ENCODE results near the gene CCDC112.

Gene CCDC112

DNA sequence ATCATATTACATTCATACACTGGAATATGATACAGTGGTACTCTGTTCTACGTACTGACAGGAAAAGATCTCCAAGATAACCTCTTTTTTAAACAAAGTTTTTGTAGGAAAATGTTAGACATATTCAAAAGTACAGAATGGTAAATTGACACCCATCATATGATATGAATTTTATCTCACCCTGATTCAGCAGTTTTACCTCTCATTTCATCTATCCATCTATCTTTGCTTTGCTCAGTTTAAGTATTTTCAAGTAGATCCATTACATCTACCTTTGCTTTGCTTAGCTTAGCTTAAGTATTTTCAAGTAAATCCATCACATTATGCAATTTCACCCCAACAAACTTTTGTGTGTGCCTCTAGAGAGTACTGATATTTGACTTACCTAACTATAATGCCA is 14.3 kb downstream of the CCDC112 start:
- Histone ChIP-seq H3K79me2 (ENCODE audit: insufficient read depth, low read length) (no peaks in the 10 kb centered on the region), H4K20me1 (ENCODE audit: insufficient read depth, low read length) (no peaks in the 10 kb centered on the region), H3K4me1 (ENCODE audit: insufficient read depth, low read length, severe bottlenecking) (no peaks in the 10 kb centered on the region), H3K9me3 (ENCODE audit: low read length) (no peaks in the 10 kb centered on the region), H3F3A (ENCODE audit: insufficient read depth, low read length) (no peaks in the 10 kb centered on the region), H3K4me2 (ENCODE audit: low read length) (no peak overlapping the region), H2AFZ (ENCODE audit: low read length) (no peak overlapping the region), H3K9ac (ENCODE audit: low read length) (no peak overlapping the region), H3K36me3 (ENCODE audit: insufficient read depth, low read length) (no peaks in the 10 kb centered on the region), H3K9me2 (ENCODE audit: low read depth, low read length) (no peaks in the 10 kb centered on the region), H3K4me3 (ENCODE audit: low read depth, low read length, poor library complexity, severe bottlenecking) (no peak overlapping the region), H3K27ac (ENCODE audit: low read depth, low read length, poor library complexity, severe bottlenecking) (no peak overlapping the region), H3K27me3 (ENCODE audit: insufficient read depth, low read length) (no peaks in the 10 kb centered on the region)
- TF ChIP-seq, protein P1, sequence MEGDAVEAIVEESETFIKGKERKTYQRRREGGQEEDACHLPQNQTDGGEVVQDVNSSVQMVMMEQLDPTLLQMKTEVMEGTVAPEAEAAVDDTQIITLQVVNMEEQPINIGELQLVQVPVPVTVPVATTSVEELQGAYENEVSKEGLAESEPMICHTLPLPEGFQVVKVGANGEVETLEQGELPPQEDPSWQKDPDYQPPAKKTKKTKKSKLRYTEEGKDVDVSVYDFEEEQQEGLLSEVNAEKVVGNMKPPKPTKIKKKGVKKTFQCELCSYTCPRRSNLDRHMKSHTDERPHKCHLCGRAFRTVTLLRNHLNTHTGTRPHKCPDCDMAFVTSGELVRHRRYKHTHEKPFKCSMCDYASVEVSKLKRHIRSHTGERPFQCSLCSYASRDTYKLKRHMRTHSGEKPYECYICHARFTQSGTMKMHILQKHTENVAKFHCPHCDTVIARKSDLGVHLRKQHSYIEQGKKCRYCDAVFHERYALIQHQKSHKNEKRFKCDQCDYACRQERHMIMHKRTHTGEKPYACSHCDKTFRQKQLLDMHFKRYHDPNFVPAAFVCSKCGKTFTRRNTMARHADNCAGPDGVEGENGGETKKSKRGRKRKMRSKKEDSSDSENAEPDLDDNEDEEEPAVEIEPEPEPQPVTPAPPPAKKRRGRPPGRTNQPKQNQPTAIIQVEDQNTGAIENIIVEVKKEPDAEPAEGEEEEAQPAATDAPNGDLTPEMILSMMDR (IDR thresholded peaks at IDR 0.05; ENCODE audit: low read length) = no peak
- no peak for TF ChIP-seq EZH2 (IDR thresholded peaks at IDR 0.05; ENCODE audit: borderline replicate concordance, low read length)

DNA sequence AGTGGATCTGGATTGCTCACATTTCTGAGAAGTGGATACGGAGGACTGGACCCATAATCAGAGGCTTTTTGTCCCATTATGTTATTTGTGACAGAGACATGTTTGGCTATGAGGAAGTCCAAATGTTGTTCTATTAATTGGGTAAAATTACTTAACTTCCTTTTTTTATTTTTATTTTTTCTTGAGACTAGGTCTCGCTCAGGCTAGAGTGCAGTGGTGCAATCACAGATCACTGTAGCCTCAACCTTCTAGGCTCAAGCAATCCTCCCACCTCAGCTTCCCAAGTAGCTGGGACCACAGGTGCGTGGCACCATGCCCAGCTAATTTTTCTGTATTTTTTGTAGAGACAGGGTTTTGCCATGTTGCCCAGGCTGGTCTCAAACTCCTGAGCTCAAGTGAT is 21.9 kb downstream of the CCDC112 start:
- Histone ChIP-seq H4K20me1 (ENCODE audit: insufficient read depth, low read length) (no peaks in the 10 kb centered on the region), H3K4me2 (ENCODE audit: low read length) (no peak overlapping the region), H2AFZ (ENCODE audit: low read length) (no peak overlapping the region), H3K4me1 (ENCODE audit: insufficient read depth, low read length, severe bottlenecking) (peaks cover 25% of the 10 kb centered on the region), H3K27me3 (ENCODE audit: insufficient read depth, low read length) (no peaks in the 10 kb centered on the region), H3F3A (ENCODE audit: insufficient read depth, low read length) (no peaks in the 10 kb centered on the region), H3K79me2 (ENCODE audit: insufficient read depth, low read length) (no peaks in the 10 kb centered on the region), H3K9ac (ENCODE audit: low read length) (no peak overlapping the region), H3K4me3 (ENCODE audit: low read depth, low read length, poor library complexity, severe bottlenecking) (no peak overlapping the region), H3K27ac (ENCODE audit: low read depth, low read length, poor library complexity, severe bottlenecking) (no peak overlapping the region), H3K36me3 (ENCODE audit: insufficient read depth, low read length) (no peaks in the 10 kb centered on the region), H3K9me2 (ENCODE audit: low read depth, low read length) (no peaks in the 10 kb centered on the region), H3K9me3 (ENCODE audit: low read length) (no peaks in the 10 kb centered on the region)
- no peak for TF ChIP-seq EZH2 (IDR thresholded peaks at IDR 0.05; ENCODE audit: borderline replicate concordance, low read length)
- TF ChIP-seq, protein P1 (IDR thresholded peaks at IDR 0.05; ENCODE audit: low read length) = no peak

DNA sequence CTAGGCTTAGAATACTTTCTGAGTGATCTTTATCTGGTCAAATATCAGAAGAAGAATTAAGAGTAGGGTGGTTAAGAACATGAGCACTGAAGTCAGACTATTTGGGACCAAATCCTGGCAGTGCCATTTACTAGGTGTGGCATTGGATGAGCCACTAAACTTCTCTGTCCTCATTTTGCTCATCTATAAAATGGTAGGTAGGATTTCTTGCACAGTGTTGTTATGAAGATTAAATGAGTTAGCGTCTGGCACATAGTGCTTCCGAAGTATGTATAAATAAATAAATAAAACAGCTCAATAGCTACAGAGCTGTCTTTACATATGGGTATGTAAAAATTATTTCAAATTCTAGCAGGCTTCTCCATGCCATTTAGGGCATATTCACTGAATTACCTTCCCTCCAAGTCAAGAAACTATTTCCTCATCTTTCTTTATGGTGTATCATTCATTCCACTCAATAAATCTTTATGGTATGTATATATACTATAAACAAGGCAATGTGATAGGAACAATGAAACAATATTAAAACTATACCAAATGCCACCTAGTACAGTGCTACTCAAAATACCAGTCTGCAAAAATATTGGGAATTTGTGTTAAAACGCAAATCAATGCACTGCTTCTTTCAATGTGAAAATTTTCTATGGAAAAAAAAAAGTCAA is 24.0 kb downstream of the CCDC112 start:
- no peaks in the 10 kb centered on the region for H3F3A ChIP-seq (ENCODE audit: insufficient read depth, low read length)
- H4K20me1 ChIP-seq (ENCODE audit: insufficient read depth, low read length) = no peaks in the 10 kb centered on the region
- no peak overlapping the region for H3K4me3 ChIP-seq (ENCODE audit: low read depth, low read length, poor library complexity, severe bottlenecking)
- no peaks in the 10 kb centered on the region for H3K9me2 ChIP-seq (ENCODE audit: low read depth, low read length)
- no peaks in the 10 kb centered on the region for H3K27me3 ChIP-seq (ENCODE audit: insufficient read depth, low read length)
- no peaks in the 10 kb centered on the region for H3K9me3 ChIP-seq (ENCODE audit: low read length)
- H3K36me3 ChIP-seq (ENCODE audit: insufficient read depth, low read length) = no peaks in the 10 kb centered on the region
- no peak overlapping the region for H3K4me2 ChIP-seq (ENCODE audit: low read length)
- H3K9ac ChIP-seq (ENCODE audit: low read length) = no peak overlapping the region
- no peak overlapping the region for H2AFZ ChIP-seq (ENCODE audit: low read length)
- no peaks in the 10 kb centered on the region for H3K79me2 ChIP-seq (ENCODE audit: insufficient read depth, low read length)
- TF ChIP-seq, protein P1 (IDR thresholded peaks at IDR 0.05; ENCODE audit: low read length) = no peak
- no peak for TF ChIP-seq EZH2 (IDR thresholded peaks at IDR 0.05; ENCODE audit: borderline replicate concordance, low read length)
- H3K4me1 ChIP-seq (ENCODE audit: insufficient read depth, low read length, severe bottlenecking) = peaks cover 25% of the 10 kb centered on the region
- peak overlapping the region; percentile 61 for H3K27ac ChIP-seq (ENCODE audit: low read depth, low read length, poor library complexity, severe bottlenecking)
